Stimulated activated CD4-positive, alpha-beta T cell treated with anti-CD3 and anti-CD28 coated beads, Interleukin-4, amount 100 ng/mL, for 1 hour (primary cell): ENCODE data around the gene CCDC27.

ENCODE experiments used
- DNase-seq: peaks from one replicate; pipeline ENCODE4 v3.0.0-alpha.2; 2020

The CCDC27 gene

GRCh38 chr1:3777647-3778589, 25.7 kb downstream of the CCDC27 start:
- DNase-seq, result no peak

- DNase-seq, result no peak
These were observed 26.5 kb downstream of the CCDC27 start for GRCh38 chr1:3778590-3779264.

GRCh38 chr1:3779265-3779911, 27.1 kb downstream of the CCDC27 start:
- no peak for DNase-seq

GRCh38 chr1:3779912-3780416, 27.7 kb downstream of the CCDC27 start:
- no peak for DNase-seq

- no peak for DNase-seq
These were observed 28.7 kb downstream of the CCDC27 start for GRCh38 chr1:3780901-3781300.

GRCh38 chr1:3783651-3784474, 31.6 kb downstream of the CCDC27 start:
- no peak for DNase-seq

GRCh38 chr1:3785045-3785444, 32.8 kb downstream of the CCDC27 start:
- no peak for DNase-seq

GRCh38 chr1:3785456-3786157, 33.4 kb downstream of the CCDC27 start:
- DNase-seq, result no peak

GRCh38 chr1:3786468-3787348, 34.5 kb downstream of the CCDC27 start:
- DNase-seq, result no peak

GRCh38 chr1:3787349-3787715, 35.1 kb downstream of the CCDC27 start:
- peak; percentile 26 for DNase-seq

GRCh38 chr1:3787745-3788605, 35.7 kb downstream of the CCDC27 start:
- DNase-seq, result no peak

- no peak for DNase-seq
These were observed 36.6 kb downstream of the CCDC27 start for GRCh38 chr1:3788756-3789420.

- DNase-seq, result no peak
These were observed 37.4 kb downstream of the CCDC27 start for GRCh38 chr1:3789421-3790300.

GRCh38 chr1:3790500-3790923, 38.3 kb downstream of the CCDC27 start:
- DNase-seq, result no peak

GRCh38 chr1:3790952-3791351, 38.7 kb downstream of the CCDC27 start:
- no peak for DNase-seq

- DNase-seq, result no peak
These were observed 43.4 kb downstream of the CCDC27 start for GRCh38 chr1:3795453-3796214.
